ENCODE results near the gene SNAP23. TPM values are rescaled to one million over a fixed set of nuclear protein-coding genes. Genes with fewer than 3 reads are reported as not detected.
A peak's percentile ranks its signal among the peaks of the same experiment; 100 is the strongest.

SNAP23 gene
- total RNA-seq, 2 donors from 2014 or later = 86.1 to 93.9 TPM

GRCh38 chr15:42491539-42492225 is 3.8 kb upstream of the SNAP23 start:
- WGBS = 86% methylated on average over 18 of the region's 18 CpGs
- no peak for DNase-seq (ENCODE audit: low spot score)
- H3K9me3 ChIP-seq = no peaks in the 10 kb centered on the region
- no peaks in the 10 kb centered on the region for H3K27me3 ChIP-seq (replicated peaks; ENCODE audit: insufficient read depth)
- intact Hi-C loops (cut with DNase I) = no loop called here
- H3K27ac ChIP-seq = peak overlapping the region; percentile 85 to 93
- peak overlapping the region; percentile 59 to 85 for H3K4me3 ChIP-seq
- peaks cover 2% of the 10 kb centered on the region for H3K4me1 ChIP-seq (replicated peaks)
- no peaks in the 10 kb centered on the region for H3K36me3 ChIP-seq
- TF ChIP-seq POLR2AphosphoS5 (IDR thresholded peaks at IDR 0.05) (no peak), POLR2A (IDR thresholded peaks at IDR 0.05) (no peak), CTCF (IDR thresholded peaks at IDR 0.05) (no peak)

GRCh38 chr15:42493679-42494078 is 1.8 kb upstream of the SNAP23 start:
- Histone ChIP-seq H3K36me3 (no peaks in the 10 kb centered on the region), H3K9me3 (no peaks in the 10 kb centered on the region), H3K27ac (peak overlapping the region; percentile 93 to 94), H3K27me3 (replicated peaks; ENCODE audit: insufficient read depth) (no peaks in the 10 kb centered on the region), H3K4me1 (replicated peaks) (peaks cover 2% of the 10 kb centered on the region), H3K4me3 (no peak overlapping the region)
- no peak for TF ChIP-seq POLR2A (IDR thresholded peaks at IDR 0.05)
- TF ChIP-seq POLR2AphosphoS5 (IDR thresholded peaks at IDR 0.05) = no peak
- no peak for TF ChIP-seq CTCF (IDR thresholded peaks at IDR 0.05)
- intact Hi-C loops (cut with DNase I) = loop anchor here (2.0 kb wide), 1 partner anchor 55 kb away; the partner anchor contains the start of genes HAUS2 and LRRC57
- no peak for DNase-seq (ENCODE audit: low spot score)
- WGBS = 88% methylated on average over 1 of the region's 1 CpG

- no peaks in the 10 kb centered on the region for H3K36me3 ChIP-seq
- H3K9me3 ChIP-seq = no peaks in the 10 kb centered on the region
- 9% methylated on average over 10 of the region's 10 CpGs for WGBS
- H3K27ac ChIP-seq = peak overlapping the region; percentile 93 to 94
- no peak for TF ChIP-seq POLR2AphosphoS5 (IDR thresholded peaks at IDR 0.05)
- peak in 1 of 4 experiments; percentile 14 for TF ChIP-seq CTCF (IDR thresholded peaks at IDR 0.05)
- intact Hi-C loops (cut with DNase I) = loop anchor here (2.0 kb wide), 1 partner anchor 54 kb away; the partner anchor contains the start of genes HAUS2 and LRRC57
- H3K27me3 ChIP-seq (replicated peaks; ENCODE audit: insufficient read depth) = no peaks in the 10 kb centered on the region
- peak overlapping the region; percentile 62 to 82 for H3K4me3 ChIP-seq
- peak; percentile 73 for DNase-seq (ENCODE audit: low spot score)
- peaks cover 2% of the 10 kb centered on the region for H3K4me1 ChIP-seq (replicated peaks)
Measured at GRCh38 chr15:42494998-42495360, 455 bp upstream of the SNAP23 start.

- Histone ChIP-seq H3K4me3 (no peak overlapping the region), H3K27ac (no peak overlapping the region), H3K4me1 (replicated peaks) (peaks cover 2% of the 10 kb centered on the region), H3K36me3 (no peaks in the 10 kb centered on the region), H3K27me3 (replicated peaks; ENCODE audit: insufficient read depth) (no peaks in the 10 kb centered on the region), H3K9me3 (no peaks in the 10 kb centered on the region)
- intact Hi-C loops (cut with DNase I) = no loop called here
- no peak for TF ChIP-seq POLR2A (IDR thresholded peaks at IDR 0.05)
- no peak for TF ChIP-seq CTCF (IDR thresholded peaks at IDR 0.05)
- TF ChIP-seq POLR2AphosphoS5 (IDR thresholded peaks at IDR 0.05) = no peak
- no peak for DNase-seq (ENCODE audit: low spot score)
- 64% methylated on average over 6 of the region's 6 CpGs for WGBS
Measured at GRCh38 chr15:42498212-42499068, 3.0 kb downstream of the SNAP23 start.
